GM19035 (cell line): ENCODE results near the gene PREX1.
"Not testable (repeated sequence)": the region's sequence is repeated elsewhere in the genome, so short reads cannot be mapped to it uniquely, and the experiment has no call there.

Source experiments
- ATAC-seq: cut with Tn5 transposase; IDR thresholded peaks from one replicate; pipeline ENCODE4 v1.9.1; 2021; ENCODE audit not compliant: unreplicated experiment

The PREX1 gene

DNA sequence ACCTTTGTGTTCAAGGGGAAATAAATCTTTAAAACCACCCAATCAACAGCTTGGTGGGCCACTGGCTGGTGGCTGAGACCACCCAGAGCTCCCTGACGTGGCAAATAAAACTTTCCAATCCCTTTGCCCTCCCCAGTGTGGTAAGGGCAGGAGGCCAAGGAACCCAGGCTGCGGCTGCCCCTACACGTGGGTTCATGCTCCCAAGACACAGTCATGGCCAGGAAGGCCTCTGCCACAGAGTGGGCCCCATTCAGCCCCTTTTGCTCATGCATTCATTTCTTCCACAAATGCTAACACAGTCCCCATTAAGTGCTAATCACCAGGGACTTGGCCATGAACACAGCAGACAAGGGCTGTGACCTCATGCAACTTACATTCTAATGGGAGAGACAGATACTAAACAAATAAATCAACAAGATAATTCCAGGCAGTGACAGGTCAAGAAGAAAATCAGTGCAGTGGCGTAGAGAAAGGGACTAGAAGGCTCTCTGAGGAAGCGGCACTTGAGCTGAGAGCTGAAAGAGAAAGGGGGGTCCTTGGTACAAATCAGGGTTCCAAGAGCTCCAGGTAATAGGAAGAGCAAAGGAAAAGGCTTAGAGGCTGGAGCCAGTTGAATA, 13.8 kb downstream of the PREX1 start:
- ATAC-seq, result no peak

DNA sequence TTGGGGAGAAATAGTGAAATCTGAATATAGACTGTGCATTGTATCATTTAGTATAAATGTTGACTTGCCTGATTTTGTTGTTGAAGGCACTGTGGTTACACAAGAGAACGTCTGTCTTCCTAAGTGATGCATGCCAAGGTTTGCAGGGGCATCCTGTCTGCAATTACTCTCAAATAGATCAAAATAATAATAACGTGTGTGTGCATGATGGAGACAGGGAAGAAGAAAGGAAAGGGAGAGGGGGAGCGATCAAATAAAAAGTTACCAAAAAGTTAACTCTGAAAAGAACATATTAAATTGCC, 14.4 kb downstream of the PREX1 start:
- no peak for ATAC-seq

DNA sequence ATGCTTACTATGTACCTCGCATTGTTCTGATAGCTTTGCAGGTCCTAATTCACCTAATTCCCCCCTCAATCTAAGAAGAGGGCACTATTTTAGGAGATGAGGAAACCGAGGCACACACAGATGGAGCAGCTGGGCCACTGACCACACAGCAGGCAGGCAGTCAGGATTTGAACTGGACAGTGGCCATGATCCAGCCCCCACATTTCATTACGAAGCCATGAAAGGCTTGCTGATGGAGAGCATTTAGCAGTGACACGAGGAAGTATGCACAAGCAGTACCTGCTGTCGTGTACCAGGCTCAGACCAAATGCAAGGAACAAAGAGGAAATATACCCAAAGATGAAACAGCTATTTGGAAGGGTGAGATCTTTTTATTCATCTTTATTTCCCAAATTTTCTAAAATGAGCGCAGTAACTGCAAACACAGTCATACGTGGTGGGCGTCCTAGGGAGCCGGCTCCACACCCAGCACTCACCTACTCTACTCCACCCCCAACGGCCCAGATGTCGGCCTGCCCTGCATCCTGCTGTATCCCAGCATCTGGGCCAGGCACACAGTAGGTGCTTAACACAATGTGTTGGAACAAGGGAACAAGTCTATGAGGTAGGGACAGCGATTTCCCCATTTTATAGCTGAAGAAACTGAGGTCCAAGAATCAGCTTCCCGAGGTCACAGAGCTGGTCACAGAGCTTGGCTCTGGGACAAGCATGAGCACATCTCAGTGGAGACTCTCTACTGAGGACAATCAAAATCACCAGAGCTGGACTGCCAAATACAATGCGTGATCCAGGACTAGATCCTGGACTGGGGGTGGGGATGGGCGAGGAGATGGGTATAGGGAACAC, 15.0 kb downstream of the PREX1 start:
- ATAC-seq, result no peak

DNA sequence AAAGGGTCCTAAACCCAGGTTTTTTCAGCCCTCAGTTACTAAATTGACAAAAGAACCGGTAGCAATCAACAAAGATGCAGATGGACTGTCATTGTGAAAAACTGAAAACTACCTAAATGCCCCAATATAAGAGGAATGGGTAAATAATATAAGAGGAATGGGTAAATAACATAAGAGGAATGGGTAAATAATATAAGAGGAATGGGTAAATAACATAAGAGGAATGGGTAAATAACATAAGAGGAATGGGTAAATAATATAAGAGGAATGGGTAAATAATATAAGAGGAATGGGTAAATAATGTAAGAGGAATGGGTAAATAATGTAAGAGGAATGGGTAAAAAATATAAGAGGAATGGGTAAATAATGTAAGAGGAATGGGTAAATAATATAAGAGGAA, 15.7 kb downstream of the PREX1 start:
- ATAC-seq, result not testable (repeated sequence)

DNA sequence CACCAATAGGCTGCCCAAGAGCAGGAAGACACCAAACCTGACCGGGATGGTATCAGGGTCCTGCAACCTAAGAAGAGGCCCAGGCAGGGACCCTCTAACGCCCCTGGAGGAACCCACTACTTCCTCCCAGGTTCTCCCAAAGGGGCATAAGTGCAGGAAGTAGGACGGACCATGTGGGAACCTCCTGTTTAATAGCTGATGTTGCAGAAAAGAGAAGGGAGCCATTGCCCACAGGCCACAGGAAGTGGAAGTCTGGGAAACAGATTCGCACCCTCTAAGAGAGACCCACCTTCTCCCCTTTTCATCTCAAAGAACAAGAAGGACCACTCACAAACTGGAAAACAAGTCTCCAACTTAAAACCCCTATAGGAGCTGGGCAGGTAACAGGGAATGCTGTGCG, 18.1 kb downstream of the PREX1 start:
- ATAC-seq, result no peak

DNA sequence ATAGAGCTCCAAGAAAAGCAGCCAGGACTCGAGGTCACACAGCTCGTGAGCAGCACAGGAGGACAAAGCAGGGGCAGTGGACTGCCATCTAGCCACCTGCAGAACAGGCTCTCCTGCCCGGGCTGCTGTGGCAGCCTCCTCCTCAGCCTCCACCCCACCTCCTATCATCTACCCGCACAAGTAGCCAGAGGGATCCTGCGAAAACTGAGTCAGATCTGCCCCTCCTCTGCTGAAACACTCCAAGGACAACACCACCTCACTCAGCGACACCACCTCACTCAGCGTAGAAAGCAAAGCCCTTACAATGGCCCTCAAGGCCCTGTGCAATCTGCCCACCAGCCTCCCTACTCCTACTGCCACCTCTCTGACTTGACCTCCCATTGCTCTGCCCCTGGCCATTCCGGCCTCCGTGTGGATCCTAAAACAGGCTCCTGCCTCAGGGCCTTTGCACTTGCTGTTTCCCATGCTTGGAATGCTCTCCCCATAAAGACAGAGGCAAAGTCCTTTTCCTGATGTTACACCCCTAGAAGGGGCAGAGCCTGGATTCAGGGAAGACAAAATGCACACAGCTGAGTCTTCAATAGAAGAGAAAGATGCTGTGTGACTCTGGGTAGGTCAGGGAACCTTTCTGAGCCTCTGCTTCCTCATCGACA, 19.3 kb downstream of the PREX1 start:
- no peak for ATAC-seq

DNA sequence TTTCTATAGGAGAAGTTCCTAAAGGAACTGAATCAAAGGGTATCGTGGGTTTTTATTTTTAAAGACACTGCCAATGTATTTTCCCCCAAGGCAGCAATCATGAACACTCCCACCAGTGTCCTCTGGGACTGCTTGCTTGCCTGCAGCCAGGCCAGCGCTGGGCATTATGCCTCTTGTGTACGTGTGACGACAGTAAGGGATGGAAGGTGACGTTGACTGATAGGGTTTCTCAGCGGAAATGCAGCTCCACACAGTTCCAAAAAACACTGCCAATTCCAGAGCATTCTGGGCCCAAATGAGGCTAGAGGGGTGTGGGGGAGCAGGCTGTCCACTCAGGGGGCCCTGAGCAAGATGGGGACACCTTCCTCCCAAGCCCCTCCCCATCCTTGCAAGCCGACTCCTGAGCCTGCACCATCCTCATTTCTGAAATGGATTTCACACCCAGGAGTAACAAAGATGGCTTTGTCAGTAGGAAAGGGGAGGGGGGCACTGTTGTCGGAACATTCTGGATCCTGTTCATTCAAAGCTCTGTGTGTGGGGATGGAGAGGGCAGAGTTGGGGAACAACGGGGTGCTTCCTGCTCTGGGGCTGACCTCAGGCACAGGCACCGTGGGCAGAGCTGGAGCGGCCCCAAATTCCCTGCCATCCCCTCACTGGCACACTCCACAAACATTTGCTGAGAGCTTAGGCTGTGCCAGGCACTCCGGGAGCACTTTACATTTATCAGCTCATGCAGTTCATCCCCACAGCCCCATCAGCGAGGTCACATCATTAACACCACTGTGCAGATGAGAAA, 20.0 kb downstream of the PREX1 start:
- ATAC-seq, result no peak

DNA sequence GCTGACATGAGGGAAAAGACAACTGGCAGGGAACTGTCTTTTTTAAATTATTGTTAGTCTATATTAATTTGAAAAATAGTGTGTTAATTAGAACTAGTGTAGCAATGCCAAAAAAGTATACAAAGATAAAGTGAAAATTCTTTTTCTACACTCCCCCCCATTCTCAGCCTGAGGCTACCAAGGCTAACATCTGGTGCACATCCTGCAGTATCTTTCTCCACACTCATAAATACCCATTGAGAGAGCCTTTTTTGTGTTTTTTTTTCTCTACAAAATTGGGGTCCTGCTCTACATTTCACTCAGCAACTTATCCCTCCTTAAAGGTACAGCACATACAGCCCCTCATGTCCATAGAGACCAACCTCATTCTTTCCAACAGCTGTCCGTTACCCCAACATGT, 20.7 kb downstream of the PREX1 start:
- no peak for ATAC-seq

DNA sequence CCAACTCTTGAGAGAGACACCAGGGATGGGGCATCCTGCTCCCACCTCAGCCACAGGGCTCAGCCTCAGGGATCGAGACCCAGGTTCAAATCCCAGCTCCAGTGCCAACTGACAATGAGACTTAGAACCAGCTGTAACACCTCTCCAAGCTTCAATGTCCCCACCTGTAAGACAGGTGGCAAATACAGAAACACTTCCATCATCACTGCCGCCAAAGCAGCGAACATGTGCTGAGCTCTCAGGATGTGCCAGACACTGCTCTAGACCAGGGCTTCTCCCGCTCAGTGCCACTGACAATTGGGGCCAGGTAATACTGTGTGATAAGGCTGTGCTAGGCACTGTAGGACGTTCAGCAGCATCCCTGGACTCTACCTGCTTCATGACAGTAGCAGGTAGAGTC, 22.1 kb downstream of the PREX1 start:
- ATAC-seq, result no peak

DNA sequence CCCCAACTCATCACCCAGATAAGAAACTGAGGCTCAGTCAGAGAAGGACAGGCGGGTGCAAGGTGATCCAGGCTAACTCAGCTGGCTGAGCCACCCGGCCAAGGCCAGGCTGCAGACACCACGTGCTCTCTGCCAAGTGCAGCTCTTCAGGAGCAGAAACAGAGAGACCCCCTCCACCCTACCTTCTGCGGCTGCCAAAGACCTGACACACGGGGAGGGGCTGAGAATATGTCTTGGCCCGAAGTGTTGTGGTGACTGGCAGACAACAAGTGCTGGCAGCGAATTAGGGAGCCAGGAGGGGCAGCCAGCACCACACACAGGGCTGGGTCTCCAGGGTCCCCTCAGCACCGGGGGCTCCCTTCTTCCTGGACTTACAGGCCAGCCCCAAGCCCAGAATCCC, 22.5 kb downstream of the PREX1 start:
- no peak for ATAC-seq

DNA sequence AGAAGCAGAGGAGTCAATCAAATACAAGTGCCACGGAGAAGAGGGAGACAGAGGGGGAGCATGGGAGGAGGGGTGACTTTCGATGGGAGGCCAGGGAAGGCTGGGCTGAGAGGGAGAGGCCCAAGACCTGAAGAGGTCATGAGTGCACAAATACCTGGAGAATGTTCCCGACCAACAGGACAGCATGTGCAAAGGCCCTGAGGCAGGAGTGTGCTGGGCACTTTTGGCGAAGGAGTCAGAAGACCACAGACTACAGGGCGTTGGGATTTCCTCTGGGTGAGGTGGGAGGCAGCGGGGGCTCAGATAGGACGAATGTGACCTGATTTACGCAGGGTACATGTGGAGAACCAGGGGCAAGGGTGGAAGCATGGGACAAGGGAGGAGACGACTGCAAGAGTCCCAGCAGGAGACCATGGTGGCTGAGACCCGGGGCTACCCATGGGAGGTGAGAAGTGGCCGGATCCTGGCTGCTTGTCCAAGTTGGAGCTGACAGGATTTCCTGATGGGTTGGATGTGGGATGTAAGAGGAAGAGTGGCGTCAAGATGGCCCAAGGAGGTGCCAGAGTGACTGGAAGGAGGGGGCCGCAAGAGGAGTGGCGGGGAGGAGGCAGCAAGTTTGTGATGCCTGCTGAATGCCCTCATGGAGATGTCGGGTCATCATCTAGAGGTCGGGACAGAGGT, 23.4 kb downstream of the PREX1 start:
- no peak for ATAC-seq

DNA sequence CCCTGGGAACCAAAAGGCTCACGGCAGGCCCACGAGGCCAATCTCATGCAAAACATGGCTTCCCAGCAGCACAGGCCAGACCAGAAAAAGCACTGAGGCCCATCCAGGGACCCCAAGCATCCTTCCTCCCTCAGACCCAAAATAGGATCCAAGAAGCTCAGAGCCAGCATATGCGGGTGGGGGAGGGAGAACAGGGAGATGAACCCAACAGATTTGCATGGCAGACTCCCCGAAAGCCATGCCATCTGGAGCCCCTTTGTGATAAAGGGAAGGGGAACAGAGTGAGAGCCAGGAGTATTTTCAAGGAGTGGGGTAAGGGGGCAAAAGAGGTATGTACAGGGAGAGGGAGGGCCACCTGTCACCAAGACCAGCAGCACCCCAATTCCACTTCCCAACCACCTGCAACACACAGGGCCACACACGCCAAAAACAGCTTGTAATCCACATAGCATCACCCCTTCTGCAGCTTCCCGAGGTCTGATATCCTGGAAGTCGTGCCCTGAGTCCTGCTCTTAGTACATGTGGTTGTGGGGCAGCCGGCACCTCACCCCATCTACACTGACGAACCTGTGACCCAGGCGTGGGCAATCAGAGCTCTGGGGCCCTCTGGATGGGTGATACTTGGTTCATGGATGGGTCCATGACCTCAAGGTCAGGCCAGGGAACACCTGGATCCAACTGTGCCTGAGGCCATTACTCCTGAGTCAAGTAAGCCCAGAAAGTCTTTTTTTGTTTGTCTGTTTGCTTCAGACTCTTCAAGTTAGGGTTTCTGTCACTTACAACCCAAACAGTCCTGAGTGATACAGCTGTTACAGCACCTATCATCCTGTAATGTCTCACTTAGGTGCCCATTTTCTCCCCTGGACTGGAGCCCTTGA, 24.4 kb downstream of the PREX1 start:
- no peak for ATAC-seq

DNA sequence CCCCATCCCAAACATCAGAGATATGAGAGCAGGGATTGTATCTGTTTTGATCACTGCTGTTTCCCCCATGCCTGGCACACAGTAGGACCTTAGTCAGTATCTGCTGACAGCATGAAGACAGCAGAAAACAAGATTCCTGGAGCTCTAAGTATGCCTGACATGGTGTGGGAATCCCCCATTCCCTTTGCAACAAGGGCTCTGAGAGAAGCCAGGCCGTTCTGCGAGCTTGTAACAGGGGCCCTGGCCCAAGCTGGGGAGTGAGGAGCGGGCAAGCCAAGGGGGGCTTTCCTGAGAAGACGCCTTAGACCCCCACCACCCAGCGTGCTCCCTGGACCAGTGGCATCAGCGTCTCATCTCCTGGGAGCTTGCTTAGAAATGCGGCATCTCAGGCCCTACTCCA, 25.2 kb downstream of the PREX1 start:
- no peak for ATAC-seq

DNA sequence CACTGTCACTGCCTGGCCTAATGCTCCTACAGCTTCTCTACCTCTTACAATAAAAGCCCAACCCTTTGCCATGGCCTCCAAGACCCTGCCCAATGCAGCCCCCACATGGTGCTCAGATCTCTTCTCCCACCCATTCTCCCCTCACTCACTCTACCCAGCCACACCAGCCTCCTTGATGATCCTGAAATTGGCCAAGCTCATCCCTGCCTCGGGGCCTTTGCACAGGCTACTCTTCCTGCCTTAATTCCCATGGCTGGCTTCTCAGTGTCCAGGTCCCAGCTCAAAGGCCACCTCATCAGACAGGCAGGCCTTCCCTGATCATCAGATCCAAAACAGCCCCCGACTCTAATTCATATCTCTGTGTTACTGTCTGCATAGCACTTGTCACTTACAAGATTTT, 25.6 kb downstream of the PREX1 start:
- ATAC-seq, result no peak

DNA sequence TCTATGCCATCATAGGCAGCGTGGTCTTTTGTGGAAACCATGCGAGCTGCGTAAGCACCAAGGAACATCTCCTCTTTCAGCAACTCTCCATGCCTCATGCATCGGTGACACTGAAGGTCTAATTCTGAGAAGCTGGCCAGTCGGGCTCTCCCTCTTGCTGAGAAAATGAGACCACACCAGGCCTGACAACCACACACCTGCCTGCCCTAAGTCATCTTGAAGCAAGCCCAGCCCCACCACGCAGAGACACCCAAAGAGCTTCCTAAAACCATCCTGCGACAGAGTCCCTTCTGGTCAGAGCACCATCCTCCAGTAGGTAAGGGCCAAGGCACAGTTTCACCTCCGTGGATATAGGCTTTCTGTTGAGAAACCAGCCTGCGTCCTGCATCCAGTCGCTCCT, 26.6 kb downstream of the PREX1 start:
- no peak for ATAC-seq

DNA sequence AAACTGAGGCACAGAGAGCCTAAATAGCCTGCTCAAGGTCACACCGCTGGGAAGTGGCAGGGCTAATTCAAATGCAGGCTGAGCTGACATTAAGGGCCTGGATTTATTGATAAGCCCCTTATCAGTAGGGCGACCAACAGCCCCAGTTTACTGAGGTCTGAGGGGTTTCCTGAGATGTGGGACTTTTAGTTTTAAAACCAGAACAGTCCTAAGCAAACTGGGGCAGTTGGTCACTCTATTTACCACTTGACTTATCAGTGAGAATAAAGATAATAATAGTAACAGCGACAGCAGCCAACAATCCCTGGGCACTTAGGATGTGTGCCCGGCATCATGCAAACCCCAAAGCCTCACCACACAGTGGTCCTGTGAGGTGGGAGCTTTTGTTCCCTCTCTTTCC, 27.6 kb downstream of the PREX1 start:
- no peak for ATAC-seq

DNA sequence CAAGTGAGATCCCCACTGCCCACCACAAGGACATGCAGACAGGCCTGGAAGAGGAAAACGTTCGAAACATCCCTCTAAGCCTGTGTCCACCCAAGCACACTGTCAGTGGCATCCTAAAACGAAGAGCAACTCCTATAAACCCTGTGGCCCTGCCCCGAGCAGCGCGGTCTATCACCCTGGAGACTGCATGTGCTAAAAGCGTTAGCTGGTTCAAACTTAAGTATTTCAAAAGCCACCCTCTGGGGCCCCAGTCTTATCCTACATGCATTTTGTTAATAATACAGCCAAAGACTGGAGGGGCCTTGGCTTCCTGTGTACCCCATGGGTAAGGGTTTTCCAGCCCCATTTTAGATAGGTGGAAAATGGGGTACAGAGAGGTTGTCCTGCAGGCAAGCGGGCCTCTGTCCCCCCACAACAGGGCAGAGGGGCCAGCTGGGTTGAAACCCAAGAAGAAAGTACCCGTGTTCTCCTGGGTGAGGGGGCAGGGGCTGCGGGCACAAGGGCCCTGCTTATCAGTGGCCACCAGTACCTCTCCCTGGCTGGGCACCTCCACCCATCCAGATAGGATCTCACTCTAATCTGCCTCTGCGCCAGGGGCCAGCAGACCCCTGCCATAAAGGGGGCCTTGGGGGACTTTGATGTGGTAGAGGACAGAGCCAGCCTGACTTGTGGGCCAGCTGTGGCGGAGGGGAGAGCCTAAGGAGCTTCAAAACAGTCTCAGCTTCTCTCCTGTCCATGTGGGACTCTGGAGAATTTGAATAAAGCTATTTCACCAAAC, 28.3 kb downstream of the PREX1 start:
- ATAC-seq, result no peak

DNA sequence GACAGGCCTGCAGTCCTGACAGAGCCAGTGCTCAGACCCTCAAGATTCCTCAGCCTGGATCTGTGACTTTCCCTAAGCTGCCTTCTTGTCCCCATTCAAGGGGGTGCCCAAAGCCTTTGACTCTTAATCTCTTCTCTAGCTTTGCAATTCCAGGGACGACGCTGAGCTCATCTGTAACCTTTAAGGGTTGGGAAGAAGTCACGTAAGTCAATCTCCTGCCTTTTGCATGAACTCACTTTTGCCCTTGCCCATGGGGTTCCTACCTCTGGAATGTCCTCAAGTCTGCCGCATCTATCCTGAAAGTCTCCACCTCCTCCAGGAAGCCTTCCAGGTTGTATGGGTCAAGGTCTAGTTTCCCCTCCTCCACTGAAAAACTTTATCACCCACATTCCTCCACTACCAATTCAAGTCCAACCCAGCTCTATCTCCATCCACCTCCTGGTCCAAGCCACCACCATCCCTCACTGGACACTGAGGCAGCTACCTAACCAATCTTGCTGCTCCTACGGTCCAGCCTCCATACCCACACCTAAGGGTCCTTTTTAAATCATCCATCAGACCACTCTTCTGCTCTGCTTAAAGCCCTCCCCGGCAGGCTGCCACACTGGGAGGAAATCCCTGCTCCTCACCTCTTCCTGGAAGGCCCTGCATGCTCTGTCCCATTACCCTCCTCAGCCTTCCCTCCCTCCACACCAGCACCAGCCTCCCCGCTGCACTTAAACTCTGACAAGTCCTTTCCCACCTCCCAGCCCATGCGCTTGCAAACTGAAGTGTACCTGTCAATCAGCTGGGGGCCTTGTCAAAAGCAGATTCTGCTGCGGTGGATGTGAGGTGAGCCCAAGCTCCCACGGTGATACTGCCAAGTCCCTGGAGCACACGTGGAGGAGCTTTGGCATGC, 29.7 kb downstream of the PREX1 start:
- no peak for ATAC-seq
